Measurements from ENCODE around the gene RMND1.
"Not testable (repeated sequence)": the region's sequence is repeated elsewhere in the genome, so short reads cannot be mapped to it uniquely, and the experiment has no call there.

RMND1 gene

GRCh38 chr6:151451417-151451949 lies 443 bp downstream of the RMND1 start:
- no peak for DNase-seq (ENCODE audit: low spot score)

GRCh38 chr6:151450928-151451327 lies 998 bp downstream of the RMND1 start:
- DNase-seq (ENCODE audit: low spot score): not testable (repeated sequence)

GRCh38 chr6:151448623-151449022 lies 3.3 kb downstream of the RMND1 start:
- no peak for DNase-seq (ENCODE audit: low spot score)

GRCh38 chr6:151447237-151447636 lies 4.7 kb downstream of the RMND1 start:
- DNase-seq (ENCODE audit: low spot score): no peak

GRCh38 chr6:151445482-151445881 lies 6.4 kb downstream of the RMND1 start:
- no peak for DNase-seq (ENCODE audit: low spot score)

- DNase-seq (ENCODE audit: low spot score): no peak
Measured at GRCh38 chr6:151443911-151444621, 7.9 kb downstream of the RMND1 start.

GRCh38 chr6:151443454-151443853 lies 8.5 kb downstream of the RMND1 start:
- no peak for DNase-seq (ENCODE audit: low spot score)

GRCh38 chr6:151442371-151442770 lies 9.6 kb downstream of the RMND1 start:
- no peak for DNase-seq (ENCODE audit: low spot score)

- DNase-seq (ENCODE audit: low spot score): no peak
Measured at GRCh38 chr6:151441390-151442166, 10.3 kb downstream of the RMND1 start.

- no peak for DNase-seq (ENCODE audit: low spot score)
Measured at GRCh38 chr6:151440930-151441329, 11.0 kb downstream of the RMND1 start.

- no peak for DNase-seq (ENCODE audit: low spot score)
Measured at GRCh38 chr6:151440498-151440897, 11.4 kb downstream of the RMND1 start.

GRCh38 chr6:151437401-151437800 lies 14.5 kb downstream of the RMND1 start:
- DNase-seq (ENCODE audit: low spot score): no peak

GRCh38 chr6:151436802-151437201 lies 15.1 kb downstream of the RMND1 start:
- no peak for DNase-seq (ENCODE audit: low spot score)

- no peak for DNase-seq (ENCODE audit: low spot score)
Measured at GRCh38 chr6:151436300-151436699, 15.6 kb downstream of the RMND1 start.

GRCh38 chr6:151434369-151434768 lies 17.6 kb downstream of the RMND1 start:
- DNase-seq (ENCODE audit: low spot score): peak; percentile 25

- no peak for DNase-seq (ENCODE audit: low spot score)
Measured at GRCh38 chr6:151432651-151433050, 19.3 kb downstream of the RMND1 start.

- DNase-seq (ENCODE audit: low spot score): no peak
Measured at GRCh38 chr6:151431337-151431736, 20.6 kb downstream of the RMND1 start.

GRCh38 chr6:151430886-151431285 lies 21.0 kb downstream of the RMND1 start:
- no peak for DNase-seq (ENCODE audit: low spot score)

- DNase-seq (ENCODE audit: low spot score): no peak
Measured at GRCh38 chr6:151428093-151428735, 23.7 kb downstream of the RMND1 start.

- no peak for DNase-seq (ENCODE audit: low spot score)
Measured at GRCh38 chr6:151425561-151425960, 26.4 kb downstream of the RMND1 start.

- DNase-seq (ENCODE audit: low spot score): no peak
Measured at GRCh38 chr6:151422981-151423380, 28.9 kb downstream of the RMND1 start.

GRCh38 chr6:151417477-151417876 lies 34.4 kb downstream of the RMND1 start:
- no peak for DNase-seq (ENCODE audit: low spot score)

Data from germinal center (tissue), 1 donor.